ENCODE data around the gene XIRP2.

- no peak for TF ChIP-seq CTCF (IDR thresholded peaks at IDR 0.05)
- TF ChIP-seq EZH2phosphoT487 (IDR thresholded peaks at IDR 0.05), result no peak
- TF ChIP-seq EZH2 (IDR thresholded peaks at IDR 0.05), result no peak
These were observed 46.6 kb upstream of the XIRP2 start for GRCh38 chr2:166841679-166842078.

Data from neural progenitor cell (in vitro differentiated cells).